Measurements from ENCODE around the gene FAM9A.
"Not testable (repeated sequence)": the region's sequence is repeated elsewhere in the genome, so short reads cannot be mapped to it uniquely, and the experiment has no call there.

The FAM9A gene

GRCh38 chrX:8800351-8800750 is 832 bp downstream of the FAM9A start:
- DNase-seq = not testable (repeated sequence)

GRCh38 chrX:8799281-8799680 is 1.9 kb downstream of the FAM9A start:
- not testable (repeated sequence) for DNase-seq

GRCh38 chrX:8798702-8799101 is 2.5 kb downstream of the FAM9A start:
- not testable (repeated sequence) for DNase-seq

GRCh38 chrX:8787119-8787518 is 14.1 kb downstream of the FAM9A start:
- not testable (repeated sequence) for DNase-seq

GRCh38 chrX:8784162-8784561 is 17.0 kb downstream of the FAM9A start:
- DNase-seq = no peak

GRCh38 chrX:8783714-8784098 is 17.5 kb downstream of the FAM9A start:
- no peak for DNase-seq

GRCh38 chrX:8783097-8783713 is 18.0 kb downstream of the FAM9A start:
- peak; percentile 3 to 34 for DNase-seq

GRCh38 chrX:8782595-8782994 is 18.6 kb downstream of the FAM9A start:
- DNase-seq = no peak

GRCh38 chrX:8781921-8782320 is 19.3 kb downstream of the FAM9A start:
- not testable (repeated sequence) for DNase-seq

GRCh38 chrX:8773117-8773516 is 28.1 kb downstream of the FAM9A start:
- no peak for DNase-seq

- no peak for DNase-seq
These were observed 41.2 kb downstream of the FAM9A start for GRCh38 chrX:8760021-8760420.

- DNase-seq = not testable (repeated sequence)
These were observed 42.5 kb downstream of the FAM9A start for GRCh38 chrX:8758706-8759105.

- DNase-seq = not testable (repeated sequence)
These were observed 43.4 kb downstream of the FAM9A start for GRCh38 chrX:8757609-8758389.

GRCh38 chrX:8755813-8756212 is 45.4 kb downstream of the FAM9A start:
- no peak for DNase-seq

GRCh38 chrX:8755116-8755515 is 46.1 kb downstream of the FAM9A start:
- no peak for DNase-seq

GRCh38 chrX:8749697-8750096 is 51.5 kb downstream of the FAM9A start:
- no peak for DNase-seq

- peak in 1 of 2 donors; percentile 15 for DNase-seq
These were observed 52.3 kb downstream of the FAM9A start for GRCh38 chrX:8748855-8749254.

- peak; percentile 34 to 56 for DNase-seq
These were observed 58.0 kb downstream of the FAM9A start for GRCh38 chrX:8743126-8743732.

GRCh38 chrX:8741981-8742380 is 59.2 kb downstream of the FAM9A start:
- DNase-seq = no peak
